ENCODE data around the gene JAKMIP3.

The JAKMIP3 gene

DNA sequence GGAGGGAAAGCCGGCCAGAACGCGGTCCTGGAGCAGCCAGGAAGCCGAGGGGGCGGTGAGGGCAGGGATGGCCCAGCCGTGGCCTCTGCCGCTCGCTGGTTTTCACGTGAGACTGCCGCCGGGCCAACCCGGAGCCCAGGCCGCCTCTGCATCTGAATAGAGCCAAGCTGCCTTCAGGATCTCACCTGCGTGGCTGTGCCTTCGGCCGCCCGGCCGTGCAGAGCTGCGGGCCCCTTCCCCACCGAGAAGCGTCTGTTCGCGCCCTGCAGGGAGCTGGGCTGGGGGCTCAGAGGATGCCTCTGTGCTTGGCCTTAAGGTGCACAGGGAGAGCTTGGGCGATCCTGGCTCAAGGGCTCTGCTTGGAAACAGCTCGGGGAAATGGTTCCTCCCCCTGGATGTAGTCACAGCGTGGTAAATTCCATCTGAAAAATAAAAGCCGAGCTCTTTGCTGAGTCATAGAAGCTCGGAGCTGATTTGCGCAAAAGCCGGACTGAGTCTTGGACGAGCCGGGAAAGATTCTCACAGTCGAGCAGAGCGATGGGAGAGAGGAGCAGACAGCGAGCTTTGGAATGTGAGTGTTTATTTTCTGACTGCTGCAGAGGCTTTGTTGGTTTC is at the start of gene JAKMIP3:
Gene JAKMIP3 (plus strand): TSS at position 456 of the 615 bp plus-strand sequence. CDS start 38,863 bp downstream, outside the sequence.
- DNase-seq = peak; percentile 2

DNA sequence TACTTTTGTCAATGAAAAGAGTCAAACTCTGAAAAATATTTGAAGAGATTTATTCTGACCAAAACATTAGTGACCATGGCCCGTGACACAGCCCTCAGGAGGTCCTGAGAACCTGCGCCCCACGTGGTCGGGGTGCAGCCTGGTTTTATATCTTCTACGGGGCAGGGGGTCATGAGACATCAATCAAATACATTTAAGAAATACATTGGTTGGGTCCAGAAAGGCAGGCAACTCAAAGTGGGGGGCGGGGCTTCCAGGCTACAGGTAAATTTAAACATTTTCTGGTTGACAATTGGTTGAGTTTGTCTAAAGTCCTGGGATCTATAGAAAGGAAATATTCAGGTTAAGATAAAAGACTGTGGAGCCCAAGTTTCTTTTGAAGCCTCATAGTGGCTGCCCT is 49.2 kb upstream of the JAKMIP3 start:
- DNase-seq = no peak

DNA sequence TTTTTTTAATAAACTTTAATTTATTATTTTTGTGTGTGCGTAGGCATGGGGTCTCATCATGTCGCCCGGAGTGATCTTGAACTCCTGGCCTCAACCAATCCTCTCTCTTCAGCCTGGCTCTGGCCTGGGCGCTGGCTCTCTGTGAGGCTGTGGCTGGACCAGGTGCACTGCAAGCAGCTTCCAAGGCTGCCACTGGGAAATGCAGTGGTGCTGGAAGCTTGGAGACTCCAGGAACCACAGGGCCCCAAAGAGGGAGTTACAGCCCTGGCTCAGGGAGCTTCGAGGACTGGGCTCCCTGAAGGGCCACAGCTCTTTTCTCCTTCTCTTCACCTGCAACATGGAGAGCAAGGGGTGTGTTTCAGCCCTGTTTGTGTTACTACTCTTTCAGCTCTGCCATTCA is 47.3 kb upstream of the JAKMIP3 start:
- no peak for DNase-seq

DNA sequence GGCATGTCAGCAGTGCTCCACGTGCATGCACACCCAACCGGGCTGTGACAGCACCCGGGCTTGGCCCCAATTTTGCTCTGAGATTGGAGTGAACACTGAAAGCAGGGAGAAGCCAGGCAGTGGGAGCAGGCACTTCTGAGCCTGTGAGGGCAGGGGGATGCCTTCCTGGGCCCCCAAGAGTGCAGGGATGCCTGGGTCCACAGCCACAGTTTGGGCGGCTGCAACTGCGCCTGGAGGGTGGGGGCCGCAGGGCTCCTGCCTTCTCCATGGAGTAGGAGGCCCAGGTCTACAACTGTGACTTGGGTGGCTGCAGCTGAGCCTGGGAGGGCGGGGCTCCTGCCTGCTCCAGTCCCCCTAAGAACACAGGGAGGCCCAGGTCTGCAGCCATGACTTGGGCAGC is 46.4 kb upstream of the JAKMIP3 start:
- DNase-seq = no peak

DNA sequence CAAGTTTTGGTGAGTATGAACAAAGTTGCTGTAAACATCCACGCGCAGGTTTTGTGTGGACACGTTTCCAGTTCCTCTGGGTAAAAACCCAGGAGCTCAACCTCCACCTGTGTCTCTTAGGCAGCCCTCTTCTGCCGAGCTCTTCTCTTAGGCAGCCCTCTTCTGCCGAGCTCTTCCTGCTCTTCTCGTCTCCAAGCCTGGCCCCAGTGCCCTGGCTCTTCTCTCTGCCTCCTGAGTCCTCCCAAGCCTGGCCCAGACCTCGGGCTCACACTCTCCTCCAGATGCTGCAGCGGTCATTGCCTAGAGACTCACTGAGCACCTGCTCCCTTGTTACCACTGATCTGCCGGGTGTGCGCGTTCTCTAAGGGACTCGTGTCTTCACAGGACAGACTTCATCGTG is 45.3 kb upstream of the JAKMIP3 start:
- no peak for DNase-seq

DNA sequence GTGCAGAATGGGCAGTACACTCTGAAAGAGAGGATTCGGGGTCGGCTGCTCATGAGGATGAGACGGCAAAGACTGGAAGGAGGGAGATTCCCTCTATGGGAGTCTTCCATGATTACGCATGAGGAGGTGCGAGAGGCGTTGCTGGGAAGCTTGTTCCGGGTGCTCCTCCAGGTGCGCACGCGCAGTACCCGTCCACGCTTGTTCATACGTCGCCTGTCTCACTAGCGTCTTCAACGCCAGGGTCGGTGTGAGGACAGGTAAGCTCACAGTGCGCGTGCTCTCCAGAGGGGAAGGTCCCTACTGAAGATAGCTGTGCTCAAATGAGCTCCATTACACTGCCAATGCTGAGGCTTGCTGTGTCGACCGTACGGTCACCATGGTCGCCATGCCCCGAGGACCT is 44.7 kb upstream of the JAKMIP3 start:
- no peak for DNase-seq

DNA sequence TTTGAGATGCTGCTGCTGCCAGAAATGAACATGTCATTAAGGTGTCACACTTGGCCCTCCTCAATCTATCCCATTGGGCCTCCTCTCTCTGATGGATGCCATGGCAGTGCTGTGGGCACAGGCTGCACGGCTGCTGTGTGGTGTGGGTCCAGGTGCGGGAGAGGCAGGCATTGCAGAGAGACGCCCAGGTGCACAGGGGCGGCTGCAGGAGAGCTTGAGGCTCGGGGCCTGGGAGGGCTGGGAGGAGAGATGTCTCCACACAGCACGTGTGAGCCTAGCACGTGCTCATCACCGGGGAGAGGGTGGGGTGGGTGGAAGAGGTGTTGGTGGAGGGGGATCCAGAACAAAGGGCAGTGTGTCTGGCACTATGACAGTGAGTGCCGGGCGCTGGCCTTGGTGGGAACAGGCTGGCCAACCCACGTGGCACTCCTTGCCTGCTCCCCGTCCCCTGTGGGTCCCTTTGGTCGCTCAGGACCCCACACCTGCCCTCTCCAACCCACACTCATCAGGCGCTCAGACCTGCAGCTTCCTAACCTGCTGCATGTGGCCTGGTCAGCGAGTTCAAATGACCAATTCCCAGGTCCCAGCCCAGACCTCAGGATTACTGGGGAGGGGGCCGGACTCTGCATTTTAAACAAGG is 44.1 kb upstream of the JAKMIP3 start:
- no peak for DNase-seq

DNA sequence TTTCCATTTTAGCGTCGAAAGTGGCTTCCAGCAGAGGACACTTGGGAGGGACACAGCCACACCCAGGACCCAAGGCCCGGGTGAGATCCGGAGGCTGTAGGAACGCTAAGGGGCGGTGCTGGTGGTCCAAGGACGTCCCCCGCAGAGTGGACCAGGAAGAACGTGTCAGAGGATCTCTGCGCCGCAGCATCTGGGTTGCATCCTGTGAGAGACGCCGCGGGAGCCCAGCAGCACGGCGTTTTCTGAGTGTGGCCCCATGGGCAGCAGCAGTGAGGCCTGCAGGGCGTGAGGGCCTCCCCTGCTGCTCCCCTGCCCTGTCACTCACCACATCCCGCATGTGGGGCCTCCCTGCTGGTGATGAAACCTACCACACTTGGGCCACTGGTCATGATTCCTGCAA is 43.5 kb upstream of the JAKMIP3 start:
- DNase-seq = no peak

DNA sequence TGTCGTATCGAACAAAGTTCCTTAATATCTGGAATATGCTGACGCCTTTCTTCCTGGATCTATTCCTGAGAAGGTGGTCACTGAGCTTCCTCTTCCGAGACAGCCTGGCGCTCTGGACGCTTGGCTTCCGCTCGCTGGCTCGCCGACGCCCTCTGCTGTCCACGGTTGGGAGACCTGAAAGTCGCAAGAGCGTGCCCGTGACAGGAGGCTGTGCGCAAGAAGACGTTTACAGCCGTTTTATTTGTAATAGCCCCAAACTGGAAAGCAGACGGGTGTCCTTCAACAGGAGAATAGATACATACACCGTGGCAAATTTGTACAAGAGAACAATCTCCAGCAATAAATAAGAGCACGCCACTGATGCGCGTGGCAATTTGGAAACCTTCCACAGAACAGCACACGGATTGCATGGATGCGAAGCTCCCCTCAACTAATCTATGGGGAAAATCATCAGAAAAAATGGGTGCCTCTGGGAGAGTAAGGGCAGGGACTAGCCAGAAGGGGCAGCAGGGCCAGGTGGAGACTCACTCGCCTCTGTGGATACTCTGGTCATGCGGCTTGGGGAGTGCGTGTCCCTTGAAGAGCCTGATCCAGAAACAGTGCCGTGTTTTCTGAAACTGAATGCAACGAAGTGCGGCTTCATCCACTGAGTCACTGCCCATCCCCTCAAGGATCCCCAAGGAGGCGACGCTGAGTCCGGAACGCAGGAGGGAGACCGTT is 42.5 kb upstream of the JAKMIP3 start:
- DNase-seq = peak; percentile 86

DNA sequence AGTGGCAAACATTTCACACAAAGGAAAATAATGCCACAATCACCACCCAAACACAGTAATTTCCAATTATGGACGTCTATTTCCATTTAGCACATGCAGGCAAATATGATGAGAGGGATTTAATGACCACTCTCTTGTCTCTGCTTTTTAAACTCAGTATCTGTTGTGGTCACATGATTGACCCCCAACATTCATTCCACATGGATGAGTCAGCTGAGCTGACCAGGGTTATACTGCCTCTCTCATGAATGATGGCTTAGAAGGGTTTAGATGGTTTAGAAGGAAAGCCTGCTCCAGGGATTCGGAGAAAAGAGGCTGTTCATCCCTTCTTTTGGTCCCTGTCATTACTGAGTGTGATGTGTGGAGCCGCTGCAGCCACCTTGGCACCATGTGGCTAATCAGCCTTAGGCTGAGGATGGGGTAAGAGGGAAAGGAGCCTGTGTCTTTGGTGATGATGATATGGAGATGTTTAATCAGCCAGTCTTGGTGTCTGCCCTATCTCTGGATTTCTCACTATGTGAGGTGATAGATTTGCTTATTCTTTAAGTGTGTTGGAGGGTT is 38.2 kb upstream of the JAKMIP3 start:
- DNase-seq = no peak

DNA sequence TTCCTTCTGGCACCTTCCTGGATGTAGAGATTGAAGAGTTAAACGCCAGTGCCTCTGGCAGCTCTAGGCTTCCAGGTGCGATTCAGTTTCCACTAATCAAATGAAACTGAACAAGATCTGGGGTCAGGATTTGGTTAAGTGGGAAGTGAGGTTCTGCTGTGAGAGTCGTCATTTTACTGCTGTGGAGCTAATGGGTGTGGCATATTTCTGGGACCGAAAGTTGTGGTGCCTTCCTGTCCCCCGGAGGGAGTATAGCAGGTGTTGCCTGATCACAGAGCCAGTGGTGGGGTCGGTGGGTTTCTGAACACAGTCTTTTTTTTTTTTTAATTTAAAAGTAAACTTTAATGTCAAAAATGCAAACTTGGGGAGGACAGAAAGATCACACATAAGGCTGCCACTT is 37.0 kb upstream of the JAKMIP3 start:
- DNase-seq = no peak

DNA sequence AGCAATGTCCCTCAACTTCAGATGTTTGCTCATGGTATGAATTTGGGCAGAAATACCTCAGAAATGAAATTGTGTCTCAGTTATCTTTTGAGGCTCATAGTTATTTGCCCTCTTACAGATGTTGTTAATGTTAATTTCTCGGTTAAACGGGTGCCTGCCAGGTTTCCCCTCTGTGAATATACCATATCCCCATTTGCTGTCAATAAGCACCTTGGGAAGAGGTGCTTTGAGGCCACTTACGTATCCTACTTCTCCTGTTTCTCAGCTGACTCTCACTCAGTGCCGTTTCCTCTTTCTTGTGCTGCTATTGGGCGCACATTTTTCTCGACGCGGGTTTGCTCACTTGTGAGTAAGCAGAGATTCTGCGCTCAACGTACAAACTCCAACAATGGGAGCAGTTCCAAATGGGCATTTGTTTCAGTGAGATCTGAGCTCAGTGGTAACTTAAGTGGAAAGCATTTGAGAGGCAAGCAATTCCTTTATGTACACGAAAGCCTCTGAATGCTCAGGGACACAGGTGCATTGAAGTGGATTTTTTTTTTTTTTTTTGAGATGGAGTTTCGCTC is 34.8 kb upstream of the JAKMIP3 start:
- DNase-seq = no peak

DNA sequence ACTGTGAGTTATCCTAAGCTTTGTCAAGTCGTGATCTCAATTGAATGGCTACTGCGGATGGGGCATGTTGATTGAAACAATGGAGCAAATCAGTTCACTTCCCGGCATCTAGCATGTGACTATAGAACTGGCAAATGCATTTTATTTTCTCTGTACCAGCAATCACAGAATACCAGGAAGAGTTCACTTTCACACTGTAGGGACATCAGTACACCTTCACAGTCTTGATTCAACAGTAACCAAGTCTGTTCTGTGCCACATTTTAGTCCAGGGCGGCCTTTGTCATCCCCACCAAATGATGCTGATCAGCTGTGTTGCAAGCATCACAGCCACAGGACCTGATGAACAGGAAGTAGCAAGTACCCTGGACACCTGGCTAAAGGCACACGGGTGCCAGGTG is 32.1 kb upstream of the JAKMIP3 start:
- DNase-seq = no peak

DNA sequence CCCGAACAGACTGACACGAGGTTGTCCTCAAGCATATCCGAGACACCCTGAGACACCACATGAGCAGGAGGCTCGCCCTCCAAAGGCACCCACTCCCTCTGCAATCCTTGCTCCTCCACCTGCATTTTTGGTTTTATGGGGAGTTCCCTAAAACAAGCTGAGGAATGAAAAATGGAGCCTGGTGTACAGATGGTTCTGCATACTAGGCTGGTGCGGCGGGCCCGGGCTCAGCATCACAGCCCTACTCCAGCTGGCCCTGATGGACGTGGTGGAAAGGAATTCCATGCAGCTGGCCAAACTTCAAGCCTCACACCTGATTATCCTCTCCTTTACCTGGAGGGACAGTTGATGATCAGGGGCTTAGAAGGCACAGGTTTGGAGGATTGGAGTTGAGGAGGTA is 30.3 kb upstream of the JAKMIP3 start:
- no peak for DNase-seq

DNA sequence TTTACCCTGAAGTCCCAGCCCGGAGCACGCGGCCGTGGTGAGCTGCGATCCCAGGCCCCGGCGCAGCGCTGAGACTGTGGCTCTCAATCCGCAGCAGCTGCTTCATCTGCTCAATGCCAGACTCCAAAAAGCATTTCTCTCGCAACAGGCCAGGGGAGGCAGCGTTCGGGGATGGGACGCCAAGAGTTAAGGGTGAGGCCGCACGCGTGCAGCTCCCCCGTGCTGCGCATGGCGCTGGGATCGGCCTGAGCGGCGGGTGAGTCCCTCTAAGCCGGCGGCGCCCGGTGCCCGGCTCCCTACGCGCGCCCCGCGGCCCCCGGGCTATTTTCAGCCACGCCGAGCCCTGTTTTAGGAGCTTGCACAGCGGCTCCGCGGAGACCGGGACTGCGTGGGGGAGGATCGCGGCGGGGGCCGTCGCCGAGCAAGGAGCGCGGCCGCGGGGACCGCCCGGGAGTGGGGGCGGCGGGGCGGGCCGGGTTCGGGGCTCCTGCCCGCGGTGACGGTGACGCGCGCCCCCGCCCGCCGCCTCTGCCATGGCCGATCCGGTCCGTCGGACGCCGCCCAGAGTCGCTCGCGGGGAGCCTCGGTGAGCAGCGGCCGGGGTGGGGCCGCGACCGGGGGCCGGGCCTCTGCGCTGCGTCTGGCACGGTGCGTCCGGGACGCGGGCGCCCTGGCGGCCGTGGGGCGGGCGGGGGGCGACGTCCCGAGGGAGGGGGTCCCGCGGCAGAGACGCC is 29.4 kb upstream of the JAKMIP3 start:
- DNase-seq = no peak

DNA sequence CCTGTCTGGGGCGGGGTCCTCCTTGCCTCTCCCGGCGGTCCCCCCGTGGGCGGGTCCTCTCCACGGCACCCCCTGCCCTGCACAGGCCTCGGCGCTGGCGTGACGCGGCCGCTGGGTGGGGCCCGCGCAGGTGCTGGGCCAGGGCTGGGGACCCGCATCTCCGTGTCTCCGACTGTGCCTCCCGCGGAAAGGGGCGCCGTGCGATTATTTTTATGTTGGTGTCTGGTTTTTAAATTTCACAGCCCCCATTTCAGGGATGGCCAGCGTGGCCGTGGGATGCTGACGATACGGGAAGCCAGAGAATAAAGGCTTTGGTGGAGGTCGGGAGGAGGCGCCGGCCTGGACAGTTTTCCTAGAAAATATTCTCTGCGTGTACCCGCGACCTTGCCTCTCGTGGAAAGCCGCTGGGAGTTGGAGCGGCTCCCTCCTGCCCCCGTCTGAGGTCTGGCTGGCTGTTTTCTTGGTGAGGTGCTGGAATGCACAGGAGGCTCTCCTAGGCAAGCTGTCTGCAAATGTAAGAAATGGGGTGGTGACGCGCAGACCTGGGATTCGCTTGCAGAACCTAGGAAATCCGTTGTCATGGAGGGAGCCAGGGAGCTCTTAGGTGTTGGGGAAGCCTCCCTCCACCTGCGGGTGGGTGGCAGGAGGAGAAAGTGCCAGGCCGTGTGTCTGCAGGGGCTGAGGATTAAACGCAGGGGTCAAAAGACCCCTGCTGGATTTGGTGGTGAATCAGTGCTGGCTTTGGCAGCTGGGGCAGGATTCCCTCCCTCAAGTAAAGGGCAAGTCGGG is 28.7 kb upstream of the JAKMIP3 start:
- no peak for DNase-seq

DNA sequence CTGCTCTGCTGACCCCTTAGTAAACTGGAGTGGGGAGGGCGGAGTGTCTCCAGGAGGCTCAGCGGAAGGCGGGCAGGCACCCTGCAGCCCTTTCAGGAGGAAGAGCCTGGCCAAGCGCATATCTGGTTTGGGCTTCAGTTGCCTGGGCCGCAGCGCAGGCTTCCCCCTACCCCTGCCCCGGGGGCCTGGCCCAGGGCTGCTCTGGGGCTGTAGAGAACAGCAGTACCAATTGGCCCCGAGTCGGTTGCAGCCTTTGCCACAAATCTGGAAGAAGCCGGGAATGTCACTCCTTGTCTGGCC is 28.1 kb upstream of the JAKMIP3 start:
- DNase-seq = no peak

DNA sequence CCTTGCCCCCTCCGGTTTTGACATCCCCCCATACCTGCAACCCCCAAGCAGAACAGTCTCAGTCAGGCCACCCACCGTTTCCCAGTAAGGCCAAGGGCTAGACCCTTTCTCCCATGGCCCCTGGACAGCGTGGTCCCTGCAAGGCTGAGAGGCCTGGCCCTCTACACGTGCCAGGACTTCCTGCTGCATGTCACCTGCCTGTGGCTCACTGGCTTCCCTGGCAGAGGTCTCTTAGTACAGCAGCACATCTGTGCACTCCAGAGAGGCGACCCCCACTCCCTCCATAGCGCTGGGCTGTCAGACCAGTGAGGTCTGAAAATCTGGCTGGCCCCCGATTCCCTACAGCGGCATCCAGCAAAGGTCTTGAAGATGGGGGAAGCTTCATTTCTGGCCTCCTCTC is 26.4 kb upstream of the JAKMIP3 start:
- no peak for DNase-seq

DNA sequence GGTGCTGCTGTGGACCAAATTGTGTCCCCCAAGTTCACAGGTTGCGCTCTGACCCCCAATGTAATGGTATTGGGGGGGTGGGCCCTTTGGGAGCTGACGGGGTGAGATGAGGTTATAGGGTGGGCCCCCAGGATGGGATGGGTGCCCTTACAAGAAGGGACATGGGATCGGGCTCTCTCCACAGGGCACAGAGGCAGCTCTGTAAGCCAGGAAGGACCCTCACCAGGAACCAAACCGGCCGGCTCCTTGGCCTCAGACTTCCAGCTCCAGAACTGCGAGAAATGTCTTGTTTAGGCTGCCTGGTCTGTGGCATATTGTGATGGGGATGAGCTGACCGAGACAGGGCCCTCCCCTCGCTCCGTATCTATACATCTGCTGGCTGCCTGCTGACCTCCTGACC is 25.7 kb upstream of the JAKMIP3 start:
- no peak for DNase-seq

DNA sequence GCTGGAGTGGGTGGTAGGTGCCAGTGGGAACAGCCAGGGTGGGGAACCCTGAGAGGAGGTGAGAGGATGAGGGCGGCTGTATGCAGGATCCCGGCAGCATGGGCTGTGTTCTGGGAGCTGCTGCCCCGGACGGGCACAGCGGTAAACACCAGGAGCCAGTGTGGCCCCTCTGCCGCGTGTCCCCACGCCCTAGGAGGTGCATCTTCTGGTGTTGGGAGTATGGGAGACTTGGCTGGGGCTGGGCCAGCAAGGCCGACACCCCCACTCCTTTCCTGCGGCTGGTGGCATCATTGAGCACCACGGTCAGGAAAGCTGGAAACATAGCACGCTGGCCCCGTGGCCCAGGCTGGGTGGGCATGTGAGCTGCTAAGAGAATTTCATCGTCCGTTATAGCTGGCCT is 24.4 kb upstream of the JAKMIP3 start:
- no peak for DNase-seq

DNA sequence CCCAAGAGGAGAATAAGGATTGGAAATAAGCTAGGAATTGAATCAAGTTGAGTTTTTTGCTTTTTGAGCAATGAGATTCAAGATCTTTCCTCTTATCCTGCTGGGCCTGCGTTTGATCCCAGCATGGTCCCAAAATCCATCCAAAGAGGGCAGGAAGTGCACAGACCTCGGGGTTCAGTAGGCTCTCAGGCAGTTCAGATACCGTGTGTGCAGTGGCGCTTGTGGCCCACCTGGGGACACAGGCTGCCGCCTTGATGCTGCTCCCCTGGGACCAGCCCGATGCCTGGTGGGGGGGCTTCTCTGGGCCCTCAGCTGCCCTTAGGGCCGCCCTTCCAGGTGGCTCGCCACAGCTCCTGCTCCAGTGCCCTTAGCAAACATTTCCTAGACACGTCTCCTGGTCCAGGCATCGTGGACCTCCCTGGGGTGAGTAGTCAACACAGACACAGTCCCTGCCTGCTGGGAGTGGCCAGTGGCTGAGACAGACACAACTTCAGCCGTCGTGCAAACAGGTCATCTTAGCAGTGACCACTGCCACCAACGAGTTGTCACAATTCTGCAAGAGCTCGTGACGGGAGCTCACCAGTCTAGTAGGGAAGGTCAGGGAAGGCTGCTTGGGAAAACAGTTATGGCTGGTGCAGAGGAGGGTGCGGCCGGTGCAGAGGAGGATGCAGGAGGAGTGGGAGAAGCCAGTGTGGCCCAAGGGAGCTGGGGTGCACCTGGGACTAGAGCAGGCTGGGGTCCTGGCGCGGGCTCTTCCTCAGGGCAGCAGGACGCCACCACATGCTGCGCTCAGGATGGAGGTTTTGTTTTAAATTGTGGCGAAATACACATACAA is 21.7 kb upstream of the JAKMIP3 start:
- no peak for DNase-seq

DNA sequence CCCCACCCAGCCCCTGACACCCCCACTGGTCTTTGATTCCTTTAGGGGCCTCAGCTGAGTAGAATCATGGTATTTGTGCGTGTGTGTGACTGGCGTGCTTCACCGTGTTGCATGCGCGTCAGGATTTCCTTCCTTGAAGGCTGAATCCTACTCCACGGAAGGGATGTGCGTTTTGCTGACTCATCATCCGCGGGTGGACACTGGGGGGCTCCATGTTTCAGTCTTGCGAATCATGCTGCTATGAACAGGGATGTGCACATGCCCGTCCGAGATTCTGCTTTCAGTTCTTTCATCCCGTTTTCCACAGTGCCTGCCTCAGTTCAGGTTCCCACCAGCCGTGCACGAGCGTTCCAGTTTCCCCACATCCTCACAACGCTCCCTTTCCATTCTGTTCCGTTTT is 20.9 kb upstream of the JAKMIP3 start:
- DNase-seq = no peak

Measured in suppressor macrophage treated with lipopolysaccharide for 4 hours (primary cell).